Neural cell (in vitro differentiated cells): ENCODE data around the gene TMEM143. TPM values are rescaled to one million over a fixed set of nuclear protein-coding genes. Genes with fewer than 3 reads are reported as not detected.

ENCODE experiments used
- H2AFZ ChIP-seq: fragments of 200-600, 300-800 bp; sonication (generic), shearing (Covaris generic); 2 replicates; pipeline ENCODE4 v1.6.0; 2014; ENCODE audit warnings: low read depth, mild to moderate bottlenecking, antibody characterized with exemption, low read length, moderate library complexity
- H3F3A ChIP-seq: fragments of 200-600 bp; shearing (Covaris generic); 2 replicates; pipeline ENCODE4 v1.6.1; 2016; ENCODE audit warnings: mild to moderate bottlenecking, moderate library complexity, mixed read lengths, antibody characterized with exemption, low read length; ENCODE audit not compliant: insufficient read depth, poor library complexity, severe bottlenecking
- H3K27ac ChIP-seq: fragments of 200-600, 300-800 bp; sonication (generic), shearing (Covaris generic); 2 replicates; pipeline ENCODE4 v1.5.1; 2014; ENCODE audit warnings: mild to moderate bottlenecking, low read length, moderate library complexity
- H3K27me3 ChIP-seq: fragments of 300-800, 200-600 bp; sonication (generic), shearing (Covaris generic); 2 replicates; pipeline ENCODE4 v1.6.0; 2014; ENCODE audit warnings: mild to moderate bottlenecking, low read depth, low read length, moderate library complexity; ENCODE audit not compliant: insufficient read depth
- H3K36me3 ChIP-seq: fragments of 300-800, 200-600 bp; sonication (generic), shearing (Covaris generic); 2 replicates; pipeline ENCODE4 v1.5.1; 2014; ENCODE audit warnings: mild to moderate bottlenecking, antibody characterized with exemption, low read length, moderate library complexity; ENCODE audit not compliant: insufficient read depth
- H3K4me2 ChIP-seq: fragments of 300-800, 200-600 bp; sonication (generic), shearing (Covaris generic); 2 replicates; pipeline ENCODE4 v1.6.0; 2014; ENCODE audit warnings: mild to moderate bottlenecking, low read length
- H3K4me3 ChIP-seq: fragments of 300-800, 200-600 bp; sonication (generic), shearing (Covaris generic); 2 replicates; pipeline ENCODE4 v1.5.1; 2014; ENCODE audit warnings: mild to moderate bottlenecking, low read length, moderate library complexity
- H3K79me2 ChIP-seq: fragments of 200-600 bp; shearing (Covaris generic); replicated peaks from 2 replicates; pipeline ENCODE4 v1.6.0; 2014; ENCODE audit warnings: mild to moderate bottlenecking, low read length, moderate library complexity; ENCODE audit not compliant: insufficient read depth
- H3K9ac ChIP-seq: fragments of 300-800, 200-600 bp; sonication (generic), shearing (Covaris generic); 2 replicates; pipeline ENCODE4 v1.6.1; 2016; ENCODE audit warnings: mild to moderate bottlenecking, low read length, mixed read lengths
- H3K9me2 ChIP-seq: fragments of 200-600 bp; shearing (Covaris generic); 2 replicates; pipeline ENCODE4 v1.6.1; 2016; ENCODE audit warnings: mild to moderate bottlenecking, low read length, mixed read lengths; ENCODE audit not compliant: insufficient read depth
- H3K9me3 ChIP-seq: fragments of 200-600, 300-800 bp; sonication (generic), shearing (Covaris generic); 2 replicates; pipeline ENCODE4 v1.6.1; 2016; ENCODE audit warnings: mild to moderate bottlenecking, mixed run types, low read length, moderate library complexity, mixed read lengths
- H4K20me1 ChIP-seq: fragments of 200-600 bp; shearing (Covaris generic); 2 replicates; pipeline ENCODE4 v1.6.1; 2016; ENCODE audit warnings: mild to moderate bottlenecking, mixed run types; ENCODE audit not compliant: insufficient read depth
- EP300 ChIP-seq: fragments of 450-650 bp; conservative IDR thresholded peaks from 2 replicates; pipeline ENCODE4 v1.6.1; 2014; ENCODE audit warnings: antibody characterized with exemption, mild to moderate bottlenecking, moderate library complexity; ENCODE audit not compliant: poor library complexity, severe bottlenecking
- EZH2 ChIP-seq: fragments of 200-600, 300-800 bp; shearing (Covaris generic), sonication (generic); IDR thresholded peaks from 2 replicates; pipeline ENCODE4 v1.6.1; 2014; ENCODE audit warnings: antibody characterized with exemption, low read length, borderline replicate concordance, mild to moderate bottlenecking; ENCODE audit not compliant: insufficient read depth, poor library complexity, severe bottlenecking
- MXI1 ChIP-seq: fragments of 450-650 bp; conservative IDR thresholded peaks from 2 replicates; pipeline ENCODE4 v1.6.1; 2014; ENCODE audit warnings: antibody characterized with exemption, mild to moderate bottlenecking; ENCODE audit not compliant: poor library complexity, severe bottlenecking
- POLR2AphosphoS5 ChIP-seq: IDR thresholded peaks from 2 replicates; pipeline ENCODE4 v1.6.1; 2012
- RAD21 ChIP-seq: fragments of 450-650 bp; conservative IDR thresholded peaks from 2 replicates; pipeline ENCODE4 v1.6.1; 2014; ENCODE audit warnings: antibody characterized with exemption, mild to moderate bottlenecking, moderate library complexity
- SMC3 ChIP-seq: fragments of 450-650 bp; conservative IDR thresholded peaks from 2 replicates; pipeline ENCODE4 v1.6.1; 2014; ENCODE audit warnings: antibody characterized with exemption, mild to moderate bottlenecking, moderate library complexity; ENCODE audit not compliant: poor library complexity
- TAF1 ChIP-seq: IDR thresholded peaks from 2 replicates; pipeline ENCODE4 v1.6.1; 2012; ENCODE audit warnings: low read depth
- polyA plus RNA-seq: library from polyadenylated mRNA; depleted of rRNA; stranded (reverse); fragments of >200 nt; gene quantifications from 2 replicates; pipeline ENCODE4 v1.2.3, GENCODE V29; 2014
- TF ChIP-seq, protein P1 (sequence below): IDR thresholded peaks from 2 replicates; pipeline ENCODE4 v1.6.1; 2012; ENCODE audit warnings: borderline replicate concordance
- TF ChIP-seq, protein P2 (sequence below): fragments of 450-650 bp; IDR thresholded peaks from 2 replicates; pipeline ENCODE4 v1.5.1; 2014; ENCODE audit warnings: antibody characterized with exemption, mild to moderate bottlenecking, moderate library complexity; ENCODE audit not compliant: poor library complexity, severe bottlenecking

TMEM143 gene
- polyA plus RNA-seq, 1 donor from 2014 or later = 4.2 TPM

DNA sequence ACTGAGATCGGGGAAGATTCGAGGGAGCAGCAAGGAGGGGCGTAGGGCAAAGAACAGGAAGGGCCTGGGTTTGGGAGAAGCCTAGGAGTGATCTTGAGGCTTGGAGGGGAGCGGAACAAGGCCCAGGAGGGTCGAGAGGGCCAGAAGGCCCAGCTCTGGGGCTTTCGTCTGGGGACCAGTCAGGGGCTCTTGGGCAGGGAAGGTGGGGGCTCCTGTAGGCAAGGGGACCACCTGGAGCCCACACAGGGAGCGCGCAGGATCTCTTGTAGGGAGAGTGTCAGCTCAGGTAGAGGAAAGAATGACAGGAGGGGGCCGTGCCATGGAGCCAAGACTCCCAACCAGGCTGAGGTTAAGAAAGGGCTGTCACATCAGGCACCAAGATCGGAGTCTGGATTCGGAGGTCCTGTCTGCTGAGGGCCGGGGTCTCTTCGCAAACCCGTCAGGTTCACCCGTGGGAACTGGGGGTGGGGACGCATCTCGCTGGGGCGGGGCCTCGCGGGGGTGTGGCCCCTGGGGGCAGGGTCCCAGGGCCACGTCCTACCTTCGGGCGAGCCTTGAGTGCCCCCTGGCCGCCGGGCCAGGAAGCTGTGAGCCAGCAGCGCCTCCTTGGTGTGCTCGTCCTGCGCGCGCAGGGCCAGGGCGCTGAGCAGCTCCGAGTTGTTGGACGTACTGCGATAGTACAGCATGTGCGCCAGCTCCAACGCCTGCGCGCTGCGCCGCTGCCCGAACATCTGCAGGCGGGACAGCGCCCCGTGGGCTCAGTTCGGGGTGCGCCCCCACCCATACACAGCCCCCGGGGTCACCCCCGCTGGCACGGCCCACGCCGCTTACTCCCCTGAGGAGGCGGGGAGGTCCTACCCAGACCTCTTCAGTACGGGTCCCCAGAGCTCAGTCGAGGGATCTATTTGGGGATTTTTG is 30.0 kb downstream of the TMEM143 start (continued):
- TF ChIP-seq MXI1 (no peak), TAF1 (no peak), POLR2AphosphoS5 (no peak)

DNA sequence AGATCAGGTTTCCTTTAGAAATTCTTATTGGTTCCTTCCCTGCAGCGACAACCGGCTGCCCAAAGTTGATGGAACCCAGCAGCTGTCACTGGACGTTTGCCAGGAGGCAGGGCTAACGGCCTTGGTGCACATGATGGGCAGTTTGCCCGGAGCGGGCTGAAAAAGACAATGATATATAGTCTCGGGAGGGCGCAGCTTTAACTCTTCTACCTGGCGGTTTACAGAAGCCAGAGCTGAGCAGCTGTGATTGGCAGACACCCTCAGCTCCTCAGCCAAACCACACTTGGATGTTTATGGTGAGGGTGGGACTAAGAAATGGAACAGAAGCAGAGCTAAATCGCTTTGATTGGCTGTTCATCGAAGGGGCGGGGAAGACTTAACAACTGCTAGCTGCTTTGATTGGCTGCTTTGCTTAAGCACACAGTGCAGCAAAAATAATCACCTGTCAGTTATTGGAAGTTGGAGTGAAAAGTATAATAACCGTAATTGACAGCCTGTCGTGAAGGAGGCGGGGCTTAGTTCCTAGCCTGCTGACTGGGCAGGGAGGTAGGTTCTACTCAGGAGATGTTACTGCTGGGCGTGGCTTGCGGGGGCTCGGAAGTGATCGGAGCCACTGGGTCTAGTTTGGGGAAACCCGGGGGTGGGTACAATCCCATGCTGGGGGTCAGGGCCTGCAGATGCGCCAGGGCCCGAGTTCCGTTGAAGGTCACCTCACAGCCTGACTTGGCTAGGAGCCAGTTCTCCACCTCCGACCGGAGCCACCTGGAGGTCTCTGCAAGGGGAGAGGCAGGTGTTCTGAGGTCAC is 30.9 kb downstream of the TMEM143 start:
- Histone ChIP-seq H4K20me1 (no peaks in the 10 kb centered on the region), H2AFZ (peak overlapping the region; percentile 58), H3K4me3 (peak overlapping the region; percentile 63), H3K4me2 (peak overlapping the region; percentile 71), H3K79me2 (no peaks in the 10 kb centered on the region), H3K36me3 (no peaks in the 10 kb centered on the region), H3F3A (no peaks in the 10 kb centered on the region), H3K27ac (peak overlapping the region; percentile 69), H3K9ac (peak overlapping the region; percentile 57), H3K9me2 (no peaks in the 10 kb centered on the region), H3K27me3 (no peaks in the 10 kb centered on the region), H3K9me3 (no peaks in the 10 kb centered on the region)
- TF ChIP-seq SMC3 (no peak), EP300 (peak; percentile 90), MXI1 (no peak), POLR2AphosphoS5 (peak; percentile 33)
- TF ChIP-seq, protein P1, sequence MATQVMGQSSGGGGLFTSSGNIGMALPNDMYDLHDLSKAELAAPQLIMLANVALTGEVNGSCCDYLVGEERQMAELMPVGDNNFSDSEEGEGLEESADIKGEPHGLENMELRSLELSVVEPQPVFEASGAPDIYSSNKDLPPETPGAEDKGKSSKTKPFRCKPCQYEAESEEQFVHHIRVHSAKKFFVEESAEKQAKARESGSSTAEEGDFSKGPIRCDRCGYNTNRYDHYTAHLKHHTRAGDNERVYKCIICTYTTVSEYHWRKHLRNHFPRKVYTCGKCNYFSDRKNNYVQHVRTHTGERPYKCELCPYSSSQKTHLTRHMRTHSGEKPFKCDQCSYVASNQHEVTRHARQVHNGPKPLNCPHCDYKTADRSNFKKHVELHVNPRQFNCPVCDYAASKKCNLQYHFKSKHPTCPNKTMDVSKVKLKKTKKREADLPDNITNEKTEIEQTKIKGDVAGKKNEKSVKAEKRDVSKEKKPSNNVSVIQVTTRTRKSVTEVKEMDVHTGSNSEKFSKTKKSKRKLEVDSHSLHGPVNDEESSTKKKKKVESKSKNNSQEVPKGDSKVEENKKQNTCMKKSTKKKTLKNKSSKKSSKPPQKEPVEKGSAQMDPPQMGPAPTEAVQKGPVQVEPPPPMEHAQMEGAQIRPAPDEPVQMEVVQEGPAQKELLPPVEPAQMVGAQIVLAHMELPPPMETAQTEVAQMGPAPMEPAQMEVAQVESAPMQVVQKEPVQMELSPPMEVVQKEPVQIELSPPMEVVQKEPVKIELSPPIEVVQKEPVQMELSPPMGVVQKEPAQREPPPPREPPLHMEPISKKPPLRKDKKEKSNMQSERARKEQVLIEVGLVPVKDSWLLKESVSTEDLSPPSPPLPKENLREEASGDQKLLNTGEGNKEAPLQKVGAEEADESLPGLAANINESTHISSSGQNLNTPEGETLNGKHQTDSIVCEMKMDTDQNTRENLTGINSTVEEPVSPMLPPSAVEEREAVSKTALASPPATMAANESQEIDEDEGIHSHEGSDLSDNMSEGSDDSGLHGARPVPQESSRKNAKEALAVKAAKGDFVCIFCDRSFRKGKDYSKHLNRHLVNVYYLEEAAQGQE = no peak

DNA sequence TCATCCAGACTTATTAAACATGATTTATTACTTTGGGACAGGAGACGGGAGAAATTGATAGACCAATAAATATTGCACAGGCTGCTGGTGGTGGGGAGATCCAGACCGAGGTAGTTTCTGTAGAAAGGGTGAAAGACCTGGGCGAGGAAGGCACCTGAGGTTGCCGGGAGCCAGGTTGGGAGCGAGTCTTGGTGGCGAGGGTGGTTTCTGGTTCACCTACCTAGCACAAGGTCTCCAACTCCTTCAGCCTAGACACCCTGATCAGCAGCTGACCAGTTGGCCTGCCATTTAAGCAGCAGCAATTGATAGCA is 31.4 kb downstream of the TMEM143 start:
- Histone ChIP-seq H3F3A (no peaks in the 10 kb centered on the region), H3K9me3 (no peaks in the 10 kb centered on the region), H4K20me1 (no peaks in the 10 kb centered on the region), H2AFZ (peak overlapping the region; percentile 41), H3K9me2 (no peaks in the 10 kb centered on the region), H3K79me2 (no peaks in the 10 kb centered on the region), H3K27me3 (no peaks in the 10 kb centered on the region), H3K4me2 (peak overlapping the region; percentile 71), H3K27ac (peak overlapping the region; percentile 69), H3K4me3 (peak overlapping the region; percentile 63), H3K9ac (peak overlapping the region; percentile 57), H3K36me3 (no peaks in the 10 kb centered on the region)
- TF ChIP-seq, protein P2, sequence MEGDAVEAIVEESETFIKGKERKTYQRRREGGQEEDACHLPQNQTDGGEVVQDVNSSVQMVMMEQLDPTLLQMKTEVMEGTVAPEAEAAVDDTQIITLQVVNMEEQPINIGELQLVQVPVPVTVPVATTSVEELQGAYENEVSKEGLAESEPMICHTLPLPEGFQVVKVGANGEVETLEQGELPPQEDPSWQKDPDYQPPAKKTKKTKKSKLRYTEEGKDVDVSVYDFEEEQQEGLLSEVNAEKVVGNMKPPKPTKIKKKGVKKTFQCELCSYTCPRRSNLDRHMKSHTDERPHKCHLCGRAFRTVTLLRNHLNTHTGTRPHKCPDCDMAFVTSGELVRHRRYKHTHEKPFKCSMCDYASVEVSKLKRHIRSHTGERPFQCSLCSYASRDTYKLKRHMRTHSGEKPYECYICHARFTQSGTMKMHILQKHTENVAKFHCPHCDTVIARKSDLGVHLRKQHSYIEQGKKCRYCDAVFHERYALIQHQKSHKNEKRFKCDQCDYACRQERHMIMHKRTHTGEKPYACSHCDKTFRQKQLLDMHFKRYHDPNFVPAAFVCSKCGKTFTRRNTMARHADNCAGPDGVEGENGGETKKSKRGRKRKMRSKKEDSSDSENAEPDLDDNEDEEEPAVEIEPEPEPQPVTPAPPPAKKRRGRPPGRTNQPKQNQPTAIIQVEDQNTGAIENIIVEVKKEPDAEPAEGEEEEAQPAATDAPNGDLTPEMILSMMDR = no peak
- TF ChIP-seq POLR2AphosphoS5 = no peak
- TF ChIP-seq RAD21 = no peak
- TF ChIP-seq MXI1 = no peak
- TF ChIP-seq SMC3 = no peak
- TF ChIP-seq EP300 = no peak
- TF ChIP-seq, protein P1 = no peak
- no peak for TF ChIP-seq EZH2
- TF ChIP-seq TAF1 = no peak
